PC-3 (cell line): ENCODE results near the gene PELI2.

Source experiments
- CTCF ChIP-seq: fragments of 300-600 bp; sonication (generic); conservative IDR thresholded peaks from 2 replicates; pipeline ENCODE4 v1.5.1; 2017; ENCODE audit warnings: antibody characterized with exemption, low read depth, mild to moderate bottlenecking, low read length
- EZH2 ChIP-seq: fragments of 300-600 bp; sonication (generic); IDR thresholded peaks from one replicate; pipeline ENCODE4 v1.6.1; 2017; ENCODE audit warnings: antibody characterized with exemption, mild to moderate bottlenecking, low read length; ENCODE audit not compliant: unreplicated experiment

GRCh38 chr14:56208520-56208919, 90.3 kb downstream of the PELI2 start:
- TF ChIP-seq CTCF (no peak), EZH2 (no peak)
